Stomach (tissue), 9 donors: ENCODE results near the gene ZSCAN9. TPM values are rescaled to one million over a fixed set of nuclear protein-coding genes. Genes with fewer than 3 reads are reported as not detected.

Experiments used
- DNase-seq, 2 donors: peaks; one replicate each; pipeline versions ENCODE4 v3.0.0 to v3.0.0-alpha.2; 2013 to 2019
- H3K27ac ChIP-seq, 5 donors: fragments of 200-600 bp in 4 of 5; sonication (generic) in 4 of 5; one replicate each; pipeline ENCODE4 v1.5.1; 2013 to 2019; ENCODE audit warnings: mild to moderate bottlenecking in 1 of 5, moderate library complexity in 1 of 5
- H3K27me3 ChIP-seq, 3 donors: fragments of 200-600 bp; sonication (generic); one replicate each; pipeline ENCODE4 v1.5.1; 2017 to 2019; ENCODE audit warnings: mixed run types in 1 of 3
- H3K36me3 ChIP-seq, 4 donors: fragments of 200-600 bp; sonication (generic); 1 replicate in 3 of 4; 2 replicates in 1 of 4; pipeline ENCODE4 v1.5.1; 2016 to 2019
- H3K4me1 ChIP-seq, 4 donors: fragments of 200-600 bp; sonication (generic); one replicate each; pipeline ENCODE4 v1.5.1; 2016 to 2019
- H3K4me3 ChIP-seq, 4 donors: fragments of 200-600 bp; sonication (generic) in 3 of 4; one replicate each; pipeline ENCODE4 v1.5.1; 2016 to 2019; ENCODE audit warnings: mild to moderate bottlenecking in 1 of 4
- H3K9me3 ChIP-seq, 4 donors: fragments of 200-600 bp; sonication (generic); one replicate each; pipeline ENCODE4 v1.5.1; 2016 to 2019
- CTCF ChIP-seq, 7 experiments: fragments of 450-650 bp in 4 of 7; fragments of 200-600 bp in 3 of 7; sonication (generic) in 3 of 7; IDR thresholded peaks; one replicate each; pipeline ENCODE4 v1.5.1; 2016 to 2019; ENCODE audit warnings: antibody characterized with exemption in 7 of 7, control low read depth in 2 of 7, mild to moderate bottlenecking in 1 of 7
- EP300 ChIP-seq: sonication (generic); formaldehyde crosslinking; IDR thresholded peaks from one replicate; pipeline ENCODE4 v1.6.1; 2017; ENCODE audit warnings: antibody characterized with exemption
- POLR2A ChIP-seq, 4 donors: fragments of 450-650 bp; IDR thresholded peaks; one replicate each; pipeline ENCODE4 v1.6.1; 2016; ENCODE audit warnings: antibody characterized with exemption in 4 of 4, control low read depth in 2 of 4, mild to moderate bottlenecking in 1 of 4, moderate library complexity in 1 of 4
- POLR2AphosphoS5 ChIP-seq, 3 donors: sonication (generic); formaldehyde crosslinking; IDR thresholded peaks; one replicate each; pipeline ENCODE4 v1.6.1; 2016; ENCODE audit warnings: antibody characterized with exemption in 3 of 3
- WGBS, 5 donors: extraction: QIAGEN DNeasy Blood & Tissue Kit in 3 of 5; methylation state at CpG; one replicate each; pipeline versions ENCODE4 v1.1.5 to v1.1.7; 2013 to 2018; 5-methylcytosine and 5-hydroxymethylcytosine counted together
- intact Hi-C: fragments of 100-400 bp; cut with DNase I; formaldehyde crosslinking; loops from one replicate; pipeline ENCODE4 v1.15.1; 2023; ENCODE audit warnings: low total_unique reads
- polyA plus RNA-seq, 3 donors: library from polyadenylated mRNA; stranded (reverse); fragments of 200-250 nt; gene quantifications; one replicate each; pipeline ENCODE4 v1.2.3, GENCODE V29; 2013
- total RNA-seq, 5 donors: library from RNA; depleted of rRNA; stranded (reverse); fragments of >200 nt; gene quantifications; one replicate each; pipeline versions ENCODE4 v1.1.0 to v1.2.3, GENCODE V29; 2014 to 2016
- donor health status: healthy with polysubstance abuse.
- donor health status: Bipolar disorder and iron deficiency.
- donor health status: healthy.

ZSCAN9 gene
- total and polyA plus RNA-seq, 8 donors: 1.8 to 37.9 (median 7.5) TPM

GRCh38 chr6:28209753-28210535 lies 15.1 kb upstream of the ZSCAN9 start:
- Histone ChIP-seq H3K36me3 (no peaks in the 10 kb centered on the region), H3K4me3 (no peak overlapping the region), H3K9me3 (peaks cover 0 to 7% (median 0%) of the 10 kb centered on the region in 4 donors), H3K4me1 (peaks cover 12 to 30% (median 23%) of the 10 kb centered on the region in 4 donors), H3K27me3 (peaks cover 8 to 99% (median 68%) of the 10 kb centered on the region in 3 donors), H3K27ac (no peak overlapping the region)
- intact Hi-C loops: no loop called here
- DNase-seq: no peak
- no peak for TF ChIP-seq POLR2A (IDR thresholded peaks at IDR 0.05)
- TF ChIP-seq EP300: no peak
- no peak for TF ChIP-seq CTCF (IDR thresholded peaks at IDR 0.05)
- no peak for TF ChIP-seq POLR2AphosphoS5 (IDR thresholded peaks at IDR 0.05)
- WGBS, 5 donors: 45 to 60% (median 52%) methylated on average over 7 of the region's 7 CpGs

- H3K27ac ChIP-seq: no peak overlapping the region
- H3K36me3 ChIP-seq: no peaks in the 10 kb centered on the region
- peak overlapping the region; percentile 0 to 36 (median 19) for H3K4me3 ChIP-seq
- H3K27me3 ChIP-seq: peaks cover 8 to 99% (median 72%) of the 10 kb centered on the region in 3 donors
- peaks cover 12 to 29% (median 22%) of the 10 kb centered on the region in 4 donors for H3K4me1 ChIP-seq
- intact Hi-C loops: no loop called here
- no peak for DNase-seq
- no peak for TF ChIP-seq EP300
- TF ChIP-seq POLR2AphosphoS5 (IDR thresholded peaks at IDR 0.05): no peak
- no peak for TF ChIP-seq CTCF (IDR thresholded peaks at IDR 0.05)
- no peak for TF ChIP-seq POLR2A (IDR thresholded peaks at IDR 0.05)
- peaks cover 0 to 5% (median 0%) of the 10 kb centered on the region in 4 donors for H3K9me3 ChIP-seq
- 9 to 13% (median 12%) methylated on average over 16 of the region's 16 CpGs for WGBS, 5 donors
Observed at GRCh38 chr6:28211840-28212509, 13.1 kb upstream of the ZSCAN9 start.

- Histone ChIP-seq H3K9me3 (peaks cover 0 to 5% (median 0%) of the 10 kb centered on the region in 4 donors), H3K27me3 (peaks cover 7 to 97% (median 66%) of the 10 kb centered on the region in 3 donors), H3K36me3 (no peaks in the 10 kb centered on the region), H3K27ac (no peak overlapping the region), H3K4me1 (peaks cover 6 to 22% (median 17%) of the 10 kb centered on the region in 4 donors), H3K4me3 (peak overlapping the region; percentile 0 to 36 (median 19))
- intact Hi-C loops: no loop called here
- peak in 1 of 2 donors; percentile 70 for DNase-seq
- no peak for TF ChIP-seq POLR2AphosphoS5 (IDR thresholded peaks at IDR 0.05)
- TF ChIP-seq POLR2A (IDR thresholded peaks at IDR 0.05): no peak
- no peak for TF ChIP-seq EP300
- no peak for TF ChIP-seq CTCF (IDR thresholded peaks at IDR 0.05)
- 2 to 4% (median 2%) methylated on average over 21 of the region's 21 CpGs for WGBS, 5 donors
Observed at GRCh38 chr6:28212510-28213212, 12.4 kb upstream of the ZSCAN9 start.

- DNase-seq: no peak
- WGBS, 5 donors: 19 to 41% (median 24%) methylated on average over 2 of the region's 2 CpGs
- H3K36me3 ChIP-seq: no peaks in the 10 kb centered on the region
- H3K27me3 ChIP-seq: peaks cover 2 to 95% (median 60%) of the 10 kb centered on the region in 3 donors
- peaks cover 0 to 1% (median 0%) of the 10 kb centered on the region in 4 donors for H3K9me3 ChIP-seq
- H3K27ac ChIP-seq: no peak overlapping the region
- H3K4me1 ChIP-seq: peaks cover 1 to 20% (median 16%) of the 10 kb centered on the region in 4 donors
- intact Hi-C loops: no loop called here
- TF ChIP-seq POLR2A (IDR thresholded peaks at IDR 0.05): no peak
- TF ChIP-seq POLR2AphosphoS5 (IDR thresholded peaks at IDR 0.05): no peak
- no peak for TF ChIP-seq EP300
- no peak for TF ChIP-seq CTCF (IDR thresholded peaks at IDR 0.05)
- H3K4me3 ChIP-seq: no peak overlapping the region
Observed at GRCh38 chr6:28213213-28213523, 11.9 kb upstream of the ZSCAN9 start.
